ENCODE data around the gene BAD.
"Not testable (repeated sequence)": the region's sequence is repeated elsewhere in the genome, so short reads cannot be mapped to it uniquely, and the experiment has no call there.

BAD gene

GRCh38 chr11:64321026-64321425 is 36.6 kb upstream of the BAD start:
- FAIRE-seq: no peak
- TF ChIP-seq POLR2A (IDR thresholded peaks at IDR 0.05; ENCODE audit: low read depth, low read length) (no peak), TAF1 (IDR thresholded peaks at IDR 0.05; ENCODE audit: borderline replicate concordance, low read depth, low read length) (no peak), POLR2AphosphoS5 (IDR thresholded peaks at IDR 0.05; ENCODE audit: low read depth, low read length) (no peak)
- no peak for DNase-seq (ENCODE audit: insufficient read length)

- DNase-seq (ENCODE audit: insufficient read length) (no peak), FAIRE-seq (no peak)
- TF ChIP-seq TAF1 (IDR thresholded peaks at IDR 0.05; ENCODE audit: borderline replicate concordance, low read depth, low read length): no peak
- no peak for TF ChIP-seq POLR2AphosphoS5 (IDR thresholded peaks at IDR 0.05; ENCODE audit: low read depth, low read length)
- no peak for TF ChIP-seq POLR2A (IDR thresholded peaks at IDR 0.05; ENCODE audit: low read depth, low read length)
Observed at GRCh38 chr11:64320556-64320955, 36.1 kb upstream of the BAD start.

GRCh38 chr11:64318766-64319761 is 34.6 kb upstream of the BAD start:
- no peak for DNase-seq (ENCODE audit: insufficient read length)
- peak; percentile 54 for FAIRE-seq
- TF ChIP-seq TAF1 (IDR thresholded peaks at IDR 0.05; ENCODE audit: borderline replicate concordance, low read depth, low read length): no peak
- TF ChIP-seq POLR2A (IDR thresholded peaks at IDR 0.05; ENCODE audit: low read depth, low read length): no peak
- no peak for TF ChIP-seq POLR2AphosphoS5 (IDR thresholded peaks at IDR 0.05; ENCODE audit: low read depth, low read length)

- FAIRE-seq (peak; percentile 100), DNase-seq (ENCODE audit: insufficient read length) (peak; percentile 97)
- TF ChIP-seq POLR2A (IDR thresholded peaks at IDR 0.05; ENCODE audit: low read depth, low read length): peak; percentile 78
- 0 out of 2 replicates have a peak, but pooled peaks have one; percentile 8 for TF ChIP-seq TAF1 (IDR thresholded peaks at IDR 0.05; ENCODE audit: borderline replicate concordance, low read depth, low read length)
- TF ChIP-seq POLR2AphosphoS5 (IDR thresholded peaks at IDR 0.05; ENCODE audit: low read depth, low read length): no peak
Observed at GRCh38 chr11:64317961-64318765, 33.7 kb upstream of the BAD start, which contains the start of gene PRDX5. PRDX5 (plus strand) TSS chr11:64318121; CDS start chr11:64318216, 95 bp downstream.

GRCh38 chr11:64317325-64317960 is 33.0 kb upstream of the BAD start, which contains the start of gene TRMT112:
TRMT112 (minus strand) TSS chr11:64317559; CDS start chr11:64317526, 33 bp downstream.
- DNase-seq (ENCODE audit: insufficient read length) (peak; percentile 90), FAIRE-seq (no peak)
- peak; percentile 89 for TF ChIP-seq POLR2A (IDR thresholded peaks at IDR 0.05; ENCODE audit: low read depth, low read length)
- TF ChIP-seq TAF1 (IDR thresholded peaks at IDR 0.05; ENCODE audit: borderline replicate concordance, low read depth, low read length): peak; percentile 74
- peak; percentile 93 for TF ChIP-seq POLR2AphosphoS5 (IDR thresholded peaks at IDR 0.05; ENCODE audit: low read depth, low read length)

- DNase-seq (ENCODE audit: insufficient read length) (no peak), FAIRE-seq (no peak)
Observed at GRCh38 chr11:64316672-64317324, 32.3 kb upstream of the BAD start.

GRCh38 chr11:64315667-64316526 is 31.4 kb upstream of the BAD start:
- not testable (repeated sequence) for DNase-seq (ENCODE audit: insufficient read length); FAIRE-seq
- peak; percentile 13; the same call in 1 of the 2 replicates for TF ChIP-seq POLR2AphosphoS5 (IDR thresholded peaks at IDR 0.05; ENCODE audit: low read depth, low read length)

More at GRCh38 chr11:64316672-64317324, 32.3 kb upstream of the BAD start:
- no peak for TF ChIP-seq POLR2AphosphoS5 (IDR thresholded peaks at IDR 0.05; ENCODE audit: low read depth, low read length)
- no peak for TF ChIP-seq TAF1 (IDR thresholded peaks at IDR 0.05; ENCODE audit: borderline replicate concordance, low read depth, low read length)
- no peak for TF ChIP-seq POLR2A (IDR thresholded peaks at IDR 0.05; ENCODE audit: low read depth, low read length)

GRCh38 chr11:64314805-64315561 is 30.5 kb upstream of the BAD start:
- DNase-seq (ENCODE audit: insufficient read length): no peak
- FAIRE-seq: no peak
- no peak for TF ChIP-seq TAF1 (IDR thresholded peaks at IDR 0.05; ENCODE audit: borderline replicate concordance, low read depth, low read length)
- no peak; the same call in 1 of the 2 replicates for TF ChIP-seq POLR2A (IDR thresholded peaks at IDR 0.05; ENCODE audit: low read depth, low read length)
- TF ChIP-seq POLR2AphosphoS5 (IDR thresholded peaks at IDR 0.05; ENCODE audit: low read depth, low read length): no peak

GRCh38 chr11:64314146-64314804 is 29.8 kb upstream of the BAD start:
- TF ChIP-seq POLR2A (IDR thresholded peaks at IDR 0.05; ENCODE audit: low read depth, low read length) (no peak), POLR2AphosphoS5 (IDR thresholded peaks at IDR 0.05; ENCODE audit: low read depth, low read length) (0 out of 2 replicates have a peak, but pooled peaks have one; percentile 14), TAF1 (IDR thresholded peaks at IDR 0.05; ENCODE audit: borderline replicate concordance, low read depth, low read length) (no peak)
- FAIRE-seq: no peak
- DNase-seq (ENCODE audit: insufficient read length): no peak

Measured in GM12892 (cell line).